Right forelimb (tissue), 1 donor: Measurements from ENCODE around the gene KIAA1210.

ENCODE experiments used
- DNase-seq: peaks from one replicate; pipeline ENCODE4 v3.0.0-alpha.2; 2018

Gene KIAA1210

DNA sequence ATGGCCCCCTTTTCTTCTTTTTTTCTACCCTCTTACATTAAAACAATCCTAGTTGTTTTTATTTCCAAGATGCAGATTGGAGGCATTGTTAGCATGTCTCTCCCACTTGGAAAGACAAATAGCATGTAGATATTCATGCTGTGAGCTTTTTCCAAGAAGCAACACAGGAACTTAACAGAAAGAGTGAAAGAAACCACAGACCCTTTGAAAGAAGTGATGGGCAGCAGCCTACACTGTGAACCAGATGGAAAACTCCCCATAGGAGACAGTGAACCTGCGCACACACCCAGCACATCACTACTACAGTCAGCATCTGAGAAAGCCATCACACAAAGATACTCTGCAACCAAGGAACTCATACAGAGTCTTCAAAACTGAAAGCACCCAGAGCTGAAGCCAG is 37.0 kb downstream of the KIAA1210 start:
- no peak for DNase-seq

DNA sequence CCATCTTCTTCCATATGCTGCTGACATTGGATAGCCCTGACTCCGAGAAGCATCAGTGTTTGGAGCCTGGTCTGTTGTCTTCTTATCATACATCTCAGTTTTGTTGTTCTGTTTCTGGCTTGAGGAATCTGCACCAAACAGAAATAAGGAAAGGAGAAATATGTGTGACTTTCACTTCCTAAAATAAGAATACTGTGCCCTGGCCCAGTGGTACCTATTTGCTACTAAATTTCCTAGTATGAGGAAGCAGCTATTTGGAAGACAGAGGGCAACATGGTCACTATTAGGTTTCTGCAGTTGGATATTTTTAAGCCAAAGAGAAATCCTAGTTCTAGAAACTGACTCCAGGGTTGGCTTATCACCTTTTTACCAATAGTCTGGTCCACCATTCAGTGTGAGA is 38.0 kb downstream of the KIAA1210 start:
- DNase-seq = no peak

DNA sequence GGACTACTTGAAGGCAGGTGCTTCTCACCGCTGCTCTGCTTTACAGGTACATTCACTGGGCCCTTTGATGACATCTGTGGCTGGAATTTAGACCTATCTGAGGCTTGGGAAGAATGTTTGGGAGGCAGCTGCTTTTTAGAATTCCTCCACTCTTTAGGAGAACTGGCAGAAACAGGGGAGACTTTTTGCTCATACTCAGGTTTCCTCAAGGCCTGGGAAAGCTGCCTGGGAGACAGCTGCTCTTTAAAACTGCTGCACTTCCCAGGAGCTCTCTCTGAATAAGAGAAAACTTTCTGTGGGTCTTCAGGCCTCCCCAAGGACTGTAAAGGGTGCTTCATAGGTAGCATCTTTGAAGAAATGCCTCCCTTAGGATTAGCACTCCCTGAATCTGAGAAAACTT is 40.5 kb downstream of the KIAA1210 start:
- DNase-seq = no peak

DNA sequence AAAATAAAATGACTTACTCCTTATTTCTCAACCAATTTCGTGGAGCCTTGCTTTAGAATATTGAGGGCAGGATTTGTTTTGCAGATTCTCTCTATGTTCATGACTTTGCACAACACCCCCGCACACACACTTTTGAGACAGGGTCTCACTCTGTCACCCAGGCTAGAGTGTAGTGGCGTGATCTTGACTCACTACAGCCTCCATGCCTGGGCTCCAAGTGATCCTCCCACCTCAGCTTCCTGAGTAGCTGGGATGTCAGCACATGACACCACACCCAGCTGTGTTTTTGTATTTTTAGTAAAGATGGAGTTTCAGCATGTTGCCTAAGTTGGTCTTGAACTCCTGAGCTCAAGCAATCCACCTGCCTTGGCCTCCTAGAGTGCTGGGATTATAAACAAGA is 42.8 kb downstream of the KIAA1210 start:
- no peak for DNase-seq

DNA sequence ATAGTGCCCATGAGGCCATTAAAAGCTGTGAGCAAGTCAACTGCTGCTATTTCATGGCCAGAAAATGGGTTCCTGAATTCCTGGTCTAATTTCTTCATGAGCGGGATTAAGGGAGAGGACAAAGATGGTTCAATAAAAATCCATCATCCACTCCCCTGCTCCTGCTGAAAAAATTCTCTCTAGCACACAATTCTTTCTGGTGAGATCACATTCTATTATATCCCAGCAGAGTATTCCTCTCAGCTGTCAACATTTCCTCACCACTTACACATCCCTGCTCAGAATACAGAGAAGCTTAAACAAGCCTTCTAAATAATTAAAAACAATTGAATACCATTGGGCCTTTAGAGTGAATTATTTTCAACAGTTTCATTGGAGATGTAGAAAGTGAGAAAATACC is 45.3 kb downstream of the KIAA1210 start:
- DNase-seq = no peak

DNA sequence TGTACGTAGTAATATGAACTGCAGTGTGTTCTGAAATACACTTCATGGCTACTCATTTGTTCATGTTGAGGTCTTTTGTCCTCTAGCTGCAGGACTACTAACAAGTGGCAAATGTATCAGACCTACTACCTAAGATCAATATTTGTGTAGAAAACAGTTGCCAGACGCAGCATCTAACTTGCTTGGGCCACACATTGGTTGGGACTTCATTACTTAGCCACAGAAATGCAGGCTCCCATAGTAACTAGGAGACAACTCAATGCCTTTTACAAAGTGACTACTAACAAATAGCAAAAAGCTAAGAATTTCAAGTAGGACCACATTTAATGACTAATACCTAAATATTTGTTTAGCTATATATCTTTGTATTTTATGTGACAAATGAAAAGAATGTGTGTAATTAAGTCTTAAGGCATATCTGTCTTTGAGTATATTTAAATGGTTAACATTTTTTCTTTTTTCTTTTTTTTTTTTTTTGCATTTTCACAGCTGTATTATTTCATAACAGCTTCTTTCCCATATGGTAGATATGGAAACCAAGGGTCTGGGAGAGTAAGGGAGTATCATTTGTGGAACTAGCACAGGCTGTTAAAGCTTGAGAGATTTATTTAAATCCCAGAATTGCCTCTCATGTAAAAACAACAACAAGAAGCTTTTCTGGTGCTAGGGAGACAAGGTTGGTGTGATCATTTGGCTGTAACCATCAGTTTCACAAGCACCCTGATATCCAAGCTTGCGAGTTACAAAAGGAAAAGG is 52.2 kb downstream of the KIAA1210 start:
- DNase-seq = no peak

DNA sequence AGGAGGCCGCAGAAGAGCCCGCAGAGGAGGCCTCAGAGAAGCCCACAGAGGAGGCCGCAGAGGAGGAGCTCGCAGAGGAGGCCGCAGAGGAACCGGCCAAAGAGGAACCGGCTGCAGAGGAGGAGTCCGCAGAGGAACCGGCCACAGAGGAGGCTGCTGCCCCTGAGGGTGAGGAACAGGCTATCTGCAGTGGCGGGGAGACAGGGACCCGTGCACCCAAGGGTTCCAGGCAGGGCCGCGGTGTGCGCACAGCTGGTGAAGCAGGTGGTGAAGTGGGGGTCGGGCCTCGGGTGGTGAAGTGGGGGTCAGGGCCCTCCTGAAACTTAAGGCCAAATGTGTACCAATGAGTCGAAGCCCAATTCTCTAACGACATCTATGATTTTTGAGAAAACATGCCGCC is 53.7 kb downstream of the KIAA1210 start:
- no peak for DNase-seq

DNA sequence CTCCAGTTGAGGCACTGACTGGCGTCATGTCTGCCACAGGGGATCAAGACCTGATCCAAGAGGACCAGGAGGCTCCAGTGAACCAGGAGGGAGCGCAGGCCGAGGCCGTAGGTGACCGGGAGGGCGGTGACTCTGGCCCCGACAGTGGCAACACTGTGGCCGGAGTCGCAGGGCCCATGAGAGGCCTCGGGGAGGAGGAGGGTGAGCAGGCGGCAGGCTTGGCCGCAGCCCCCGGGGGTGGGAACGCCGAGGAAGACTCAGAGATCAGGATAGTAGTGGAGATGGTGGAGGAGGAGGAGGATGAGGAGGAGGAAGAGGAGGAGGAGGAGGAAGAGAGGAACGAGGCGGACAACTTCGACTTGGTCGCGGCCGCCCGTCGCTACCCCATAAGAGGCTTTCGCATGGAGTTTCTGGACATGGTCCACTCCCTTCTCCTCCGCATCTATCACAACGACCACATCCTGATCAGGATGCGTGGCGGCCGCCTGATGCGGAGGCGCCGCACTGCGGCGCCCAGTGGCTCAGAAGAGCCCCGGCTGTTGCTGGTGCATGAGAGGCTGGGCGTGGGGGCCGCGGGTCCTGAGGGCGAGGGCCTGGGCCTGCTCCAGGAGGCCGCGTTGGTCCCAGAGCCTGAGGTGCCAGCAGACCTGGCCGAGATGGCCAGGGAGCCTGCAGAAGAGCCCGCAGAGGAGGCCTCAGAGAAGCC is 54.3 kb downstream of the KIAA1210 start:
- DNase-seq = no peak

DNA sequence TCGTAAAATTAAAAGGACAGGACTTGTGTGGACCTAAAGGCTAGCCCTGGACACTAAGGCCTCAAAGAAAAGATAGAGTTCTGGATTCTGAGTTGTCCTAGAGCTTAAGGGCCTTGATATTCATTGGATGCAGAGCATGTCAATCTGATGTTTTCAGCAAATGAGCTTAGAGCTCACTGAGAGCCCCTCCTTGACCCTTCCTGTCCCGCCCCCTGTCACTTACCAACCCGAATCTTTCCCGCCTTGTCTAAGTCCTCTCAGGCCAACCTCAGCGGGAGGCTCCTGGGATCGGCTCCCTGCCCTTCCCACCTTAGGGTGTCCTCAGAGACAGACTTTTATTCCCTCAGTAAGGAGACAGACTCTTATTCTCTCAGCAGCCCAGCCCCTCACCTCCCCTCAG is 54.9 kb downstream of the KIAA1210 start, which contains the start of gene CT47C1:
Gene CT47C1 (plus strand): TSS at position 250 of the 400 bp plus-strand sequence. CDS start 233 bp downstream, outside the sequence.
- no peak for DNase-seq

DNA sequence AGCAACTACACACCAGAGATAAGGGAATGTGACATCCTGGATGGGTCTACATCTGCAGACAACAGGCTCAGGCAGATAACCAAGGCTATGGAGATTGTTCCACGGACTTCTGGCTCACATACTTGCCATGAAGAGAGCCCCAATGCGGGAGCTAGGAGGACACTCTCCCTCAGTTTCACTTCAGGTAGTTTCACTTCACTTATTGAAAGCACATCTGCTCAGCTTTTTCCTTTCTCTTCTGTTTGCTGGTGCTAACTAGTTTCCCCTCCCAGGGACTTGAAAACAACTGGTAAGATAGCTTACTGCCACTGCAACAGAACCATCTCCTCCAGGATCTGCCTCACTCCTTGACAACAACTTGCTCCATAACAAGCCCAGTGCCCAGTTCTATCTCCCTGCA is 56.2 kb downstream of the KIAA1210 start:
- DNase-seq = no peak

DNA sequence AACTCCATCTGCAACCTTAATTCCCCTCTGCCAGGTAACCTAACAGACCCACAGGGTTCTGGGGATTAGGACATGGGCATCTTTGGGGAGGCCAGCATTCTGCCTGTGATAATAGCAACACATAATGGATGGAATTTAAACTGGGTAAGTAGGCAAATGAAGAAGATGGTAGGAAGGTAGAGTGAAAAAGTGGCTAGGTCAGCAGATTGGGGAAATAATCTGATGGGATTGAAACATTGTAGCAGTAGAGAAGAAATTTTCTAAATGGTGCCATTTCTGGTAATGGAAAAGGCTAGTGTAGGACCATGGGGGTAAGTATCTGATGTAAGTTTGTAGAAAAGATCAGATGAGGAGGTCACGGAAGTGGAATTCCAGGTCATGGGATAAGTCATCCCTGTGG is 57.9 kb downstream of the KIAA1210 start:
- DNase-seq = no peak

DNA sequence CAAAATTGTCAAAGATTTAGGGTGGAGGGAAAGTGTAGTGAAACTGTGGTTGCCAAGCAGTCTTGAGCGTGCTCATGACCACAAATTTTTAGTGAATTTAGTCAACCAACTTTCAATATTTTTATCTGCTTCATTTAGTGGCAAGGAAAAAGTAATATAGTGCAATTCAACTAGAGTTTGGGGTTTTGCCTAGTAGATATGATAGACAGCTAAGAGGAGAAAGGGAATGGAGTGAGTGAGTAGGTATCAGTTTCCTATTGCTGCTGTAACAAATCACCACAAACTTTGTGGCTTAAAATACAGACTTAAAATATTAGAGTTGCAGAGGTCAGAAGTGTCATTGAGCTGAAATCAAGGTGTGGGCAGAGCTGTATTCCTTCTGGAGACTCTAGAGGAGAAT is 58.5 kb downstream of the KIAA1210 start:
- no peak for DNase-seq

DNA sequence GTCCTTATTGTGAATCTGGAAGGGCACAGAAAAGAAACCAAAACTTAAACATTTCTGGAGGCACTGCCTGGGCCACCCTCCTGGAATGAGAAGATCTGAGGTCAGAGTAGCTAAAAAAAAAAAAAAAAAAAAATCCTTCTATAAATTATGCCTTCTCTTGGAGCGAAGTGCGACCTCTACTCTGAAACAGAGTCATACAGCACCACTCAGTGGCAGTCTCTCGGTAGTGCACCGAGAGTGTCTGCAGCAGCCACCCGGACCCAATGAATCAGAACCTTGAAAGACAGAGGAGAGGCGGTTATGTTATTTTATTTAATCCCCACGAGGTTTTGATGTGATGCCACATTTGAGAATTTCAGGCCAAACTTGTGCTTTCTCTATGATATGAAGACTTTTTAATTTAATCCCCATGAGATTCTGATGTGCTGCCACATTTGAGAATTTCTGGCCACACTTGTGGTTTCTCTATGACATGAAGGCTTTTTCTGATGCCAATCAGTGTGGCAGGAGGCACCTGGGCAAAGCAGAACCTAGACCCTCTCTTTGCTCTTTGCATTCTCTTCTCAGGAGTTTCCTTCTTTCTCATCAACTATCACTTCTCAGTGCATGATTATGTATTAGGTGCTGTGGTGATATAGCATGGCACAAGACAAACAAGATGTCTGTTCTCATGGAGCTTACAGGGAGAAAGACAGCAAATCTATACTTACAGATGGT is 60.4 kb downstream of the KIAA1210 start:
- DNase-seq = peak; percentile 53

DNA sequence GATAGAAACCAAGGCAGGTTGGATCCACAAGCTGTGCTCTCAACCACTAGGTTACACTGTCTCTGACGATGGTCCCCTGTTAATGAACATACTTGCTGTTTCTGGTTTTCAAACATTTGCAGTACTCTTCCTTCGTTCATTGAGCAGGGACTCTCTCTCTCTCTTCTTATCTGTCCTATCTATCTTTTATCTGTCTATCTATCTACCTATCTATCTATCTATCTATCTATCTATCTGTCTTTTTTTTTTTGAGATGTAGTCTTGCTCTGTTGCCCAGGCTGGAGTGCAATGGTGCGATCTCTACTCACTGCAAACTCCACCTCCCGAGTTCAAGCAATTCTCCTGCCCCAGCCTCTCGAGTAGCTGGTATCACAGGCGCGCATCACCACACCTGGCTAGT is 64.2 kb downstream of the KIAA1210 start:
- DNase-seq = no peak

DNA sequence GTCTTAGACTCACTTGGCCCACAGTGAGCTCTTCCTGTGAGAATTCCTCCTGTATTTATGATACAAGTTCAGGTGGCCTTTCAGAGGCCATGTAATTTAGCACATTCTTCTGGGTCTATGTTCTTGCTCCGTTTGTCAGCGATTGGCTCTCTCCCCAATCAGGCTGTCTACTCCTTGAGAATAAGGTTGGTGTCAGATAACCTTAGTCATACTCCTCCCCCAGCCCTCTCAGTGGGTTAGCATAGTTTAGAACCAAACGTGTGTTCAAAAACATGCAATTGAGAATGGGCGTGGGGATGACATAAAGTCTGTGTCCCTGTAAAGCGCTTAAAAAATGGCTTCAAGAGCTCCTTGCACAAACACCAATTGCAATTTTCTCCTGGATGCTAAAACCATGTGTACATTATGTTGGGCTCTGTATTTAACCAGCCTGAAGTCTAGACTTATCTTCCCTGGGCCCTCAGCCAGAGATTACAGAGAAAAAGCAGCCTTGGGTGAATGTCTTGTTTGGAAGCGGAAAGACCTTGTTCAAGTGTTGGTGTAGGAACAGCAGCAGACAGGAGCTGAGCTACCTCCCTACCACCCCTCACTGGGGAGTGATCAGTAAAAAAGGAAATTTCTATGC is 64.8 kb downstream of the KIAA1210 start:
- no peak for DNase-seq

DNA sequence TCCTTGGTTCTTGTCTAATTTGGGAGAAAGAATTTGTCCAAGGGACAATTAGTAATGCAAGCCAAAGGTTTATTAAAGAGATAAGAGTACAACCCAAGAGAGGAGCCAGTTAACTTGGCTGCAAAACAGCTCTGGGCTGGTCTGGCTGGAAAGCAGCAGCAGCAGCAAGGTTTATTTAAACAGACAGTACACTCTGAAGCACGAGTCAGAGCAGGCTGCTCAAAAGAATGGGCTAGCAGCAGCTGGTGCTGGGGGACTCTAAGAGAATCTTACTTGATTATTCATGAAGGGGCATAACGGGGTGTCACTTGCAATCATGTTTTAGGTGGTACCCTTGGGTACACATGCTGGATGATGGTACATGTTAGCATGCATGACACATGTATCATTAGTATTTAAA is 71.9 kb downstream of the KIAA1210 start:
- DNase-seq = no peak

DNA sequence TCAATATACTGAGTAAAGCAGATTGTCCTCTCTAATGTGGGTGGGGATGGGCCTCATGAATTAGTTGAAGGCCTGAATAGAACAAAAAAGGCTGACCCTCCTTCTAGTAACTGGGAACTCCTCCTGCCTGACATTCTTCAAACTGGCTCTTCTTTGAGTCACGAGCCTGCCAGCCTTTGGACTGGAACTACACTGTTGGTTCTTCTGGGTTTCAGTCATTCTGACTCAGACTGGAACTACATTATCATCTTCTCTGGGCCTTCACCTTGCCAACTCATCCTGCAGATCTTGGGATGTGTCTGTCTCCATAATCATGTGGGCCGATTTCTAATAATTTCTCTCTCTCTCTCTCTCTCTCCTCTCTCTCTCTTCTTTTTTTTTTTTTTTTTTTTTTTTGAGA is 81.7 kb downstream of the KIAA1210 start:
- DNase-seq = no peak

DNA sequence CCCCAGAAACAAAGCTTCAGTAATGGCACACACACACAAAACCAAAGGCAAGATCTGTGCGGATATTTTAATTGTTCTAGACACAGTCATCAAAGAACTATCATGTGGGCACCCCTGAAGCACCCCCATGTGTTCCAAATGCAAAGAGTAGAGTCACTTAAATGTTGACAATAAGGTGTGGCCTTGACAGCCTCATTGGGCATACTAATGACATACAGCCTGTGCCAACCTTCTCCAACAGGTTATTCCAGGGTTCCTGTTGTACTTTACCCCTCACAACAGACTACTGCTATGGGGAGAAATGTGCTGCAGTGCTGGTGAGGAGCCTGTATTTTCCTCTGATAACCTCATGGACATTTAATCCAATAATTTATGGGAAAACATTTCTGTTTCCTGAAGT is 84.6 kb downstream of the KIAA1210 start:
- no peak for DNase-seq

DNA sequence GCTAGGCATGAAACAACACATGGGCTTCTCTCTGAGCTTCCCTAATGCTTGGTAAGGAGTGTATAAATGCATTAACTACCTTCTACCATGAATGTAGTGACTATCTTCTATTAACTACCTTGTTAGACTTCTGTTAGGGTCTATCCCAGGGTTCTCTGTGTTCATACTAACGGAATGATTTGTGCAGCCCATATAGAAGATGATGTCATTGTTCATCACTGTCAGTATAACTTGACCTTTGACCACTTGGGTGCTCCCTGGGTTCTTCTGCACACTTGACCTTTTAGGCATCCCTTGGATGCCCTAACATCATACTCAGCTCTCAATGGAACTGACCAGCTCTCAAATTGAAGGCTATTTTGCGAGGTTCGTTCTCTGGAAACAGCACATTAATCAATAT is 85.6 kb downstream of the KIAA1210 start:
- DNase-seq = no peak

DNA sequence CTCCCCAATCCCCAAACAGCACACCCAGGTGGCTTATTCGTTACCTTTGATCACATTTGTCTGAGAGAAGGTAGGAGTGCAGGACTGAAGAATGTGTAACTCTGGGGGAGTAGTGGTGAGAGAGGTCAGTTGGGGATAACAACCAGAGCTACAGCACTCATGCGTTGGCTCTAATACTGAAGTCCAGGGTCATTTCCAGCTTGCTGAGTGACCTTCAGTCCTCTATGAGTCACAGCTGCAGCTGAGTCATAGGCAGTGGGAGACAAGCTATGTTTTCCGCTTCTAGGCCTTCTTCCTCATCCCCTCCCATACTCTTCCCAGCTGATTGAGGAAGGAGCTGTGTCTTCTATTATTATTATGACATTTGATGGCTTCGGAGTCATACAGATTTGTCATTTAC is 86.4 kb downstream of the KIAA1210 start:
- DNase-seq = no peak

DNA sequence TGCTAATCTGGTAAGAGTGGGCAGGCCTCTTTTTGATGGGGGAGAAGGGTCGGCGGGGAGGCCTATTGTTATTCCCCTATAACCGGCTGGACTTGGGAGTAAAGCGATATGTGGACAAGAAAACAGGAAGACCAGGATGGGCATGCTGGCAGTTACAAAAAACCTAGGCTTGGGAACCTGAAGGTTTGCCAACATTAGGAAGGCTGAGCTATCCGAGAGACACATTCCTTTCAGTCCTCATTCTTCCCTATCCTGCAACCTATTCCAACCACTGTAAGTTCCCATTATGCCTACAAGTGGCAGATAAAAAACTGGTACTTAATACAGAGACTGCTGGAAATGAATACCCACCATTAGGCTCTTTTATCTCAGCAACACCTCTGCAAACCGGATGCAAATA is 87.2 kb downstream of the KIAA1210 start:
- DNase-seq = no peak

DNA sequence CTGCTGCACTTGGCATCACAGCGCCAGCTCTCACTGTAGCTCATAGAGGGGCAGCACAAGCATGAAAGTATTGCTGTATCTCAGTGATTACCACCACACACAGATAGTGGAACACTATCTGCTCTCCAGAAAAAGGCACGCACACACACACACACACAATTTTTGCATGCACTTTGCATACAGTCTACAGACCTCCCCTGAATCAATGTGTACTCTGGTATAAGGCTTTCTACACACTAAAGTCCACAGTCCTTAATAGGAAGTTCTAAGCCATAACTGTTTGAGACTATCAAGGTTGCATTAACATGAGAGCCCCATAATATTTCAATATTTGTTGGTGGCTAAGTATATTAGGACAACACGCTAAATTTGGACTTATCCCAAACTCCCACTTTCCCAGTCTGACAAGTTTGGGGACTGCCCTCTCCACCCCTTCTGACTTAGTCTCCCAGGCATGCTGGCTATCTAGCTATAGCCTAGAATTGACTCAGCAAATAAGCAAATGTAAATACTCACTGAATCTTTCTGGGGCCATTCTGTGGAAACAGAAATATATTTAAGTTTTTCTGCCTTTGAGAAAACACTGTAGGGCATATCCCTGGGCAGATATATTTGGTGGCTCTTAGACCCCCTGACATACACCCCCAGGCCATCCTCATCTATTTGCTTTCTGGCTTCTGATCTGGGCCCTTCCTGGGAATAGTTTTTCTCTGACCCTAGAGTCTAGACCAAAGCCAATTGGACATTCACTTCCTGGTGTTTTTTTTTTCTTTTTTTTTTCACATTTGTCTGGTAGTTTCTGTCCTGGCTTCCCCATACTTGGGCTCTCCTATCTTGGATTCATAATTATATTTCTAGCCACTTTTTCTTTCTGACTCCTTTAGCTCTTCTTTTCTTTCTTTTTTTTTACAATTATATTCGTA is 91.2 kb downstream of the KIAA1210 start:
- DNase-seq = no peak
